H7 (cell line): ENCODE data around the gene TIGD1. TPM values are rescaled to one million over a fixed set of nuclear protein-coding genes. Genes with fewer than 3 reads are reported as not detected.
"Not testable (repeated sequence)": the region's sequence is repeated elsewhere in the genome, so short reads cannot be mapped to it uniquely, and the experiment has no call there.

ENCODE experiments used
- DNase-seq: peaks from one replicate; pipeline ENCODE4 v3.0.0; 2012
- H3K27me3 ChIP-seq: 2 replicates; pipeline ENCODE4 v1.6.0; 2011; ENCODE audit warnings: mild to moderate bottlenecking, low read length; ENCODE audit not compliant: control insufficient read depth, insufficient read depth
- H3K36me3 ChIP-seq: replicated peaks from 2 replicates; pipeline ENCODE4 v1.5.1; 2011; ENCODE audit warnings: low read length; ENCODE audit not compliant: control insufficient read depth, insufficient read depth
- H3K4me3 ChIP-seq: 2 replicates; pipeline ENCODE4 v1.5.1; 2011; ENCODE audit warnings: low read depth, mild to moderate bottlenecking, control low read depth, low read length, moderate library complexity; ENCODE audit not compliant: insufficient read depth
- total RNA-seq: library from RNA; depleted of rRNA; stranded (reverse); fragments of >200 nt; shearing (Covaris generic); gene quantifications from 2 replicates; pipeline ENCODE4 v1.2.3, GENCODE V29; 2014

TIGD1 gene
- total RNA-seq, 1 experiment from 2014 or later = 5.0 TPM

GRCh38 chr2:232576995-232577394 is 26.6 kb upstream of the TIGD1 start:
- no peak overlapping the region for H3K4me3 ChIP-seq
- H3K27me3 ChIP-seq = no peaks in the 10 kb centered on the region
- peaks cover 6% of the 10 kb centered on the region for H3K36me3 ChIP-seq
- DNase-seq = no peak

- no peaks in the 10 kb centered on the region for H3K27me3 ChIP-seq
- H3K36me3 ChIP-seq = peaks cover 10% of the 10 kb centered on the region
- H3K4me3 ChIP-seq = no peak overlapping the region
- no peak for DNase-seq
Measured at GRCh38 chr2:232575404-232575746, 25.0 kb upstream of the TIGD1 start.

- Histone ChIP-seq H3K27me3 (no peaks in the 10 kb centered on the region), H3K4me3 (no peak overlapping the region), H3K36me3 (peaks cover 11% of the 10 kb centered on the region)
- no peak for DNase-seq
Measured at GRCh38 chr2:232574674-232575403, 24.5 kb upstream of the TIGD1 start.

GRCh38 chr2:232573771-232574435 is 23.5 kb upstream of the TIGD1 start:
- H3K36me3 ChIP-seq = peaks cover 19% of the 10 kb centered on the region
- no peak overlapping the region for H3K4me3 ChIP-seq
- no peaks in the 10 kb centered on the region for H3K27me3 ChIP-seq
- no peak for DNase-seq

- no peak for DNase-seq
- no peak overlapping the region for H3K4me3 ChIP-seq
- peaks cover 20% of the 10 kb centered on the region for H3K36me3 ChIP-seq
- H3K27me3 ChIP-seq = no peaks in the 10 kb centered on the region
Measured at GRCh38 chr2:232573042-232573441, 22.7 kb upstream of the TIGD1 start.

GRCh38 chr2:232571026-232571474 is 20.7 kb upstream of the TIGD1 start:
- Histone ChIP-seq H3K4me3 (no peak overlapping the region), H3K36me3 (peaks cover 35% of the 10 kb centered on the region), H3K27me3 (no peaks in the 10 kb centered on the region)
- DNase-seq = no peak

GRCh38 chr2:232570481-232570880 is 20.1 kb upstream of the TIGD1 start:
- not testable (repeated sequence) for H3K27me3 ChIP-seq, DNase-seq, H3K4me3 ChIP-seq
- peaks cover 35% of the 10 kb centered on the region for H3K36me3 ChIP-seq

DNA sequence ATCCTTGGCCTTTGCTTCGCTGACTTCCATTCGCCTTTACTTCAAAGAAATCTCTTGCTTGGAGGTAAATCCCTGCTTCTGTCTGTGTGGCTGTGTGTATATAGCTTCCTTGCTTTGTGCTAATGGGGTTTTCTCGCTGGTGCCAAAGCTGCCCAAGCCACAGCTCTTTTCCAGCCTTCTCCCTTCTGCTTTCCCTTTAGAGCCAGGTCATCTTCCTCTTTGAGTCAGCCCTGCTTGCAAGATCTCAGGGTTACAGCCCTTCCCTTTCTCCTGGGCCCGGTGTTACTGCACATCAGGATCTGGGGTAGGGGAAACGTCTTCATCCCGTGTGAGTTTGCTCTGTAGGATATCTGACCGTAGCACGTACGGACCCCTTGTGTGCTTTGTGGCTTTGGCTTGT is 19.2 kb upstream of the TIGD1 start:
- H3K27me3 ChIP-seq = no peaks in the 10 kb centered on the region
- no peak for DNase-seq
- H3K36me3 ChIP-seq = peaks cover 37% of the 10 kb centered on the region
- H3K4me3 ChIP-seq = no peak overlapping the region

DNA sequence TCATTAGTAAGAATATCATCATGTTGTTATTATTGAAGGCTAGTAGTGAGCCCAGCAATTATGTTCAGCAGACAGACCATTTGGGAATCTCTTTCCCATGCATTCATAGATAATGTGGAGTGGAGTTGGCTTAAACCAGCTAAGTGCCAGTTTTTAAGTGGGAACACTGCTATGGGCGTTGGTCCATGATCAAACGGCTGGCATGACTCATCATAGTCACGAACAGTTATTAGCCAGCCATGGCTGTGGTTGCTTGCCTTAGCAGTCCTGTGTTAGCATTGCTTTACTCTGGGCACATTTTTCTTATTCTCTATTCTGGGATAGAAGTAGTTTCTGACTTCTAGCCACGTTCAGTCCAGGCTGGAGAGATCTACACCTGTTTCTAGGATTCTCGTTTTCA is 17.8 kb upstream of the TIGD1 start:
- peaks cover 41% of the 10 kb centered on the region for H3K36me3 ChIP-seq
- H3K27me3 ChIP-seq = no peaks in the 10 kb centered on the region
- no peak for DNase-seq
- no peak overlapping the region for H3K4me3 ChIP-seq

GRCh38 chr2:232567721-232568120 is 17.4 kb upstream of the TIGD1 start:
- Histone ChIP-seq H3K27me3 (no peaks in the 10 kb centered on the region), H3K4me3 (no peak overlapping the region), H3K36me3 (peaks cover 40% of the 10 kb centered on the region)
- no peak for DNase-seq

- Histone ChIP-seq H3K4me3 (no peak overlapping the region), H3K27me3 (no peaks in the 10 kb centered on the region), H3K36me3 (peaks cover 26% of the 10 kb centered on the region)
- DNase-seq = no peak
Measured at GRCh38 chr2:232563580-232563979, 13.2 kb upstream of the TIGD1 start.

DNA sequence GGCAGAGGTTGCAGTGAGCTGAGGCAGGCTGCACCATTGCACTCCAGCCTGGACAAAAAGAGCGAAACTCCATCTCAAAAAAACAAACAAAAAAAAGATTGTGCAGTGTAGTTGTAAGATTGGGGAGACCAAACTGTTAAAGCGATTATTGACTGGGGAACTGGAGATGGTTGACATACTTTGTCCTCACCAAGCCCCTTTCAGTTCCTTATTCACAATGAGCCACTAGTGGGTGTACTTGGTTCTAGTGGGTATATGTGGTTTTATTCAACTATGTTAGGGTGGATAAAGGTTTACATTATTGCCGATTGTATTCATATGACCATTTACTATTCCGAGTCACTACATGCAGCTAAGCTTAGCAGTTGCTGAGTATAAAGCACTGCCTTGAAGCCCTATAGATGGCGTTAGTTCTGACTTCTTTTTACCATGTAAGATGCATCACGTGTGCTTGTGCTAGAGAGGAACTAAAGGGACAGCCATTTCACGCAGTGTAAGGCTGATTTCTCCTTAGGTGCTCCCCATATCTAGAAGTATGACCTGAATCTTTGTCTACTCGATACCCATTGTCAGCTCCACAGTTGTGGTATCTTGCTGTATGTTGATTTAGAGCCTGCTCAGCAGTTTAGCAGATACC is 12.3 kb upstream of the TIGD1 start:
- Histone ChIP-seq H3K36me3 (peaks cover 21% of the 10 kb centered on the region), H3K4me3 (no peak overlapping the region)

DNA sequence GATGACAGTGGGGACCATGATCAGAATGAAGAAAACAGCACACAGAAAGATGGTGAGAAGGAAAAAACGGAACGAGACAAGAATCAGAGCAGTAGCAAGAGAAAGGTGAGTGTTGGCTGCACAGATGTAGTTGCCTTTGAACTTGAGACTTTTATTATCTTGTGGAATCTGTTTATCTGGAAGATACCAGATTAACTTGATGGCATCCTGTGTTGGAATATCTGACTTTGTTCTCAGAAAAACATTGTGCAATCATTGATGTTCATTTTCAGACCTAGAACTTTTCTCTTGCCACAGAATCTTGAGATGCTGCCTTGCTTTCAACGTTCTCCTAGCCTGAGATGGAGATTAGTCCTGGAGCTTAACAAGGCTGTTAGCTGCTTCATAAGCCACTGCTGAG is 6.1 kb upstream of the TIGD1 start:
- Histone ChIP-seq H3K27me3 (no peaks in the 10 kb centered on the region), H3K4me3 (no peak overlapping the region), H3K36me3 (peaks cover 9% of the 10 kb centered on the region)
- DNase-seq = no peak

More for the DNA sequence above, 12.3 kb upstream of the TIGD1 start:
- H3K27me3 ChIP-seq = no peaks in the 10 kb centered on the region
- DNase-seq = no peak

DNA sequence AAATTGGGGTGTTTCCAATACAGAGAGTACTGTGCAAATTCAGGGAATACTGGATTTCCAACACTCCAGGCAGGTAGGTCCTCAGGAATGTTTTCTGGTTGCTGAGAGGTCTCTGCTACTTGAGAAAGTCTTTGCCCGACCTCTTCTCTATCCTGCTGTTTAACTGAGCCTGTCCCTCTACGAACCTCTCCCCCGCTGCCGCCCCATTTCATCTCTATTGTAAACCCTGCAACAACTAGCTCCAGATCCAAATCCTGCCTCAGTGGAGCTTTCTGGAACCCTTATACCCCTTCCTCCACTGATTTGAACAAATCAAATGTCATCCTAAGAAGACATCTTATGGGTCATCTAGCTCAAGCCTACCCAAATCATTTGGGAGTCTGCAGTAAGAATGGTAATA is 1.4 kb upstream of the TIGD1 start:
- no peak for DNase-seq
- Histone ChIP-seq H3K4me3 (no peak overlapping the region), H3K27me3 (no peaks in the 10 kb centered on the region), H3K36me3 (peaks cover 1% of the 10 kb centered on the region)

DNA sequence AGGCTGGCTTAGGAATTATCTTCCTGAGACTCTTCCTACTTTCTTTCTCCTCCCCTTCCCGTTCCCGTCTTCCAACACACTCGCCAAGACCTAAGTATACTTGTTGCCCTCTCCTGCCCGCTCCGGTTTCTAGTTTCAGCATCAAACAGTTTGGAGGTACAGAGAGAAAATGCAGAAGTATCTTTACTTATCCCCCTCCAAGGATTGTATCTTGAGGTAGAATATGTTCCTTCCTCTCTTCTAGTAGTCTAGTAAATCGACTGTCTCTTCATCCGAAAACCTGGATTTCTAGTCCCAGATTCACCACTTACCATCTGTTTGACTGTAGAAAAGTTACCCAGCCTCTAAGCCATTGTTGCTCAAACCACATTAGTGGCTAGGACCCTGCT is 887 bp upstream of the TIGD1 start:
- no peak for DNase-seq
- no peaks in the 10 kb centered on the region for H3K27me3 ChIP-seq
- no peaks in the 10 kb centered on the region; the same call in none of the 2 replicates for H3K36me3 ChIP-seq
- peak overlapping the region; percentile 84 for H3K4me3 ChIP-seq
